ENCODE results near the gene INTS1.
A peak's percentile ranks its signal among the peaks of the same experiment; 100 is the strongest.

Gene INTS1

GRCh38 chr7:1485156-1485555 is 19.0 kb downstream of the INTS1 start:
- no peak for DNase-seq (ENCODE audit: low read depth)

DNA sequence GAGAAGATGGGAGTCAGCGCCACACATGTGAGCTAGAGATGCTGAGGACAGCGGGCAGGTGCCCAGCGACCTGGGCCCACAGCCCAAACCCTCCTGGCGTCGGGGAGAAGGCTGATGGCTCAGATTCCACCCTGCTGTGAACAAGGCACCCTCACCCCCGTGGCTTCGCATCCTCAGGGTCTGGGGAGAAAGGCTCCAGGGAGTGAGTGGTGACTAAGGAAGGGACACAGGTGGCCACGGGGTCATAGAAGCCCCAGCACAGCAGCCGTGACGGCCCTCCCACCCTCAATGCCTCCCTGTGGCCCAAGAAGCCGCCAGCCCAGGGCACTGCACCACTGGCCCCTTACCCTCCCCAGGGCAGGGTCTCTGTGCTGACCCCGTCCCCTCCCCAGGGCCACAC is 19.6 kb downstream of the INTS1 start:
- no peak for DNase-seq (ENCODE audit: low read depth)

- no peak for DNase-seq (ENCODE audit: low read depth)
These were observed 20.4 kb downstream of the INTS1 start for GRCh38 chr7:1483536-1484505.

- no peak for DNase-seq (ENCODE audit: low read depth)
These were observed 21.1 kb downstream of the INTS1 start for GRCh38 chr7:1483079-1483478.

DNA sequence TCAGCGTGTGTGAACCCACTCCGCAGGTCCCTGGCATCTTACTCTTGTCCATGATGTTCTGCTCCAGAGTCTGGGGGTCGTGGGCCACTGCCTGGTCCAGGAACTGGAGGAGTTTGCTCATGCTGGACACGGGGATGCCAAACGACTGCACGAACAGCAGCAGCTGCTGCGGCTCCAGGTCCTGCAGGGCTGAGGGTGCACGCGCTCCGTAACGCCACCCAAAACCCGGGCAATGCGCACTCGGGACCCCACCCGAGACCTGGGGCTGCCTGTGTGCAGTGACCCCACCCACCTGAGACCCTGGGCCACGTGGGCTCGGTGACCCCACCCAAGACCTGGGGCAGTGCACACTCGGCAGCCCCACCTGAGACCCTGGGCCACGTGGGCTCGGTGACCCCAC is 22.9 kb downstream of the INTS1 start:
- DNase-seq (ENCODE audit: low read depth) = no peak

DNA sequence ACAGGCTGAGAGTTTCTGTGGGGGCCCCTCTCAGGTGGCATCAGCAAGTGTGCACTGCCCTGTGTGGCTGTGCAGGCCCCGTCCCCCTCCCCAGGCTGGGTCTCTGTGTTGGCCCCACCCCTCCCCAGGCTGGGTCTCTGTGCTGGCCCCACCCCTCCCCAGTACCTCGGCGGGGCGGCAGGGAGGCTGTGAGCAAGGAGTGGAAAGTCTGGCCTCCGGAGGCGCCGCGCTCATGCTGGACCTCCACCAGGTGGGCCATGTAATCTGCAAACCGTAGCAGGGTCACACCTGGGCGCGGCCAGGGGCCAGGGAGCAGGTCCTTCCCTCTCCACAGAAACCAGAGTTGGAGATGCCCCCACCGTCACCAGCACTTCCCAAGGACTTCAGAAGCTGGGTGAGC is 23.5 kb downstream of the INTS1 start:
- DNase-seq (ENCODE audit: low read depth) = no peak

GRCh38 chr7:1479287-1479686 is 24.9 kb downstream of the INTS1 start:
- DNase-seq (ENCODE audit: low read depth) = no peak

DNA sequence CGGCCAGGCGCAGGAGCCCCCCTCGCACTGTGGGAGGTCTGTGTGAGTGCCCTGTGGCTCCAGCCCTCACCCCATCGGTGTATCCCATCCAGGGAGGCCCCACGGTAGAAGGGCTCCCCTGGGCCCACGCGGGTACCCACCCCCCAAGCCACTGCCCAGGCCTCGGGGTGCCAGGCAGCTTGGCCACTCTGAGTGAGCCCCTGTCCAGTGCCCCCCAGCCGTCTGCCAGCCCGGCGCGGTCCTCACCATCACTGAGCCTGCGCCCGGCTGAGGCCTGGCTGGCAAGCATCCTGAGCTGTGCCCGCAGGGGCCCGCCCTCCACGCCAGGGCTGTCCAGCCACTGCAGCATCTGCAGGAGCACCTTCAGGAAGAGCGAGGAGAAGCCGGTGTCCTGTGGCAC is 25.7 kb downstream of the INTS1 start:
- no peak for DNase-seq (ENCODE audit: low read depth)

DNA sequence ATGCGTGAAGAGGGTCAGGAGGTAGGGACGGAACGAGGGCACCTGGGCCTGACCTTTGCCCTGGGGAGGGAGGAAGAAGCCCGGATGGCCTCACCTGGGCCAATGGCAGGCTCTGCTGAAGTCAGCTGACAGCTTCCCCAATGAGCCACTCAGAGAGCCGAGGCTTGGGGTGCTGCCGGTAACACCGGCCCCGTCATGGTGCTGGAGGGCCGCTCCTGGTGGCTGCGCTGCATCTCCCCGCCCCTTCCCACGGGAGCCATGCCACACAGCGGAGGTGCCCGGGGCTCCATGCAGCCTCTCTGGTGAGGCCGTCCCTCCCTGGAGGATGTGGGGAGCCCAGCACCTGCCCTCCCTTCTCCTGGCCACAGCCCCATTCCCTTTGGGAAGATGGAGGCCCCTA is 27.3 kb downstream of the INTS1 start:
- no peak for DNase-seq (ENCODE audit: low read depth)

GRCh38 chr7:1475991-1476390 is 28.2 kb downstream of the INTS1 start:
- no peak for DNase-seq (ENCODE audit: low read depth)

- DNase-seq (ENCODE audit: low read depth) = no peak
These were observed 28.8 kb downstream of the INTS1 start for GRCh38 chr7:1475393-1475792.

DNA sequence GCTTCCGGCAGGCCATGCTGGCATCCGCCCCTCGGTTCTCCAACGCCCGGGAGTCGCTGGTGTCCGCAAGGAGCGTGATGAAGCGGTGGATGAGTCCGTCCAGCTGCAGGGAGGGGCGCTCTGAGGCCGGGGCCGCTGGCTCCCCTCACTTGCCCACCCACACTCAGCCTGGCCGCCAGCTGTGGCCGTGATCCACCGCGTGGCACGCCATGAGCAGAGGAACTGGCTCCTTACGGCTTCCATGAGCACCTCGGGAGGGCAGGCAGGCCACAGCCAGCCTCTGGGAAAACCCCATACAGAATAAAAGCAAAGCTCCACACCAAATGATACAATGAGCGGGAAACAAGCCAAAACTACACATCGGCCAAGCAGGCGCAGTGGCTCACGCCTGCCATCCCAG is 29.5 kb downstream of the INTS1 start:
- DNase-seq (ENCODE audit: low read depth) = no peak

- DNase-seq (ENCODE audit: low read depth) = peak; percentile 71
These were observed 30.2 kb downstream of the INTS1 start for GRCh38 chr7:1473864-1474512.

GRCh38 chr7:1470901-1471300 is 33.3 kb downstream of the INTS1 start:
- DNase-seq (ENCODE audit: low read depth) = no peak

- DNase-seq (ENCODE audit: low read depth) = no peak
These were observed 35.4 kb downstream of the INTS1 start for GRCh38 chr7:1468643-1469298.

GRCh38 chr7:1468203-1468602 is 36.0 kb downstream of the INTS1 start:
- no peak for DNase-seq (ENCODE audit: low read depth)

DNA sequence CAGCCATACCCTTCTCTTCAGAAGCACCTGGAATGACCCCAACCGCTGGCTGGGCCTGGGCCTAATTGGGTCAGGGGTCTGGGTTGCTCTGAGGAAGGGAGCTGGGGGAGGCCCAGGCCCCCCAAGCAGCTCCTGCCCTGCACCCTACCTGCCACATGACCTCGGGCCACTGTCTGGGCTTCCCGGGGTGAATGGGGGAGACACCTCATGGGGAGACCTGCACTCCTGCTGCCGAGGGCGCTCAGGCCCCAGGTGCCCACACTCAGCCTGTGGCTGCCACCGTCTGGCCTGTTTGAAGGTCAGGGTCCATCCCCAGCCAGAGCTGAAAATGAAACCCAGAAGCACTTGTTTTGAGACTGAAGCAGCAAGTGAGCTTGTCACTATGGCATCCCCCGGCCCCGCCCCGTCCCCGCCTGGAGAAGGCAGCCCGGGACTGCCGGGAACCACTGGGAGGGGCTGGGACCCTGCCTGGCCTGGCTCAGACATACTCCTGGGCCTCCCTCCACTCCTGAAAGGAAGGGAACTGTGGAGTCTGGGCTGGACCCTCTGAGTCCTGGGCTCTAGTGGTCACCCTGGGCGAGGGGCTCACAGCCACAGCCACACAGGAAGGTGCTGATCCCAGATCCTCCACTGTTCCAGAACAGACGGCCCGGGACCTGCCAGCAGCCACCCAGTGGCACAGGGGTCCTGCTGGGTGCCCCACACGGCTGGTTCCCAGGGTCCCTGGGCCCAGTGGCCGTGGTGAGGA is 37.5 kb downstream of the INTS1 start:
- DNase-seq (ENCODE audit: low read depth) = no peak

GRCh38 chr7:1464694-1465093 is 39.5 kb downstream of the INTS1 start:
- DNase-seq (ENCODE audit: low read depth) = no peak

GRCh38 chr7:1463676-1464223 is 40.4 kb downstream of the INTS1 start:
- no peak for DNase-seq (ENCODE audit: low read depth)

GRCh38 chr7:1461646-1462375 is 42.4 kb downstream of the INTS1 start:
- DNase-seq (ENCODE audit: low read depth) = no peak
